WTC11 (cell line): ENCODE data around the gene PA2G4. TPM values are rescaled to one million over a fixed set of nuclear protein-coding genes. Genes with fewer than 3 reads are reported as not detected.
"Not testable (repeated sequence)": the region's sequence is repeated elsewhere in the genome, so short reads cannot be mapped to it uniquely, and the experiment has no call there.

Experiments
- ATAC-seq: fragments of 200-7000 bp; cut with Tn5 transposase; 2 replicates; pipeline ENCODE4 v1.10.0; 2021; ENCODE audit warnings: mild to moderate bottlenecking, moderate library complexity
- CTCF ChIA-PET: fragments of 300-600 bp; sonication (Branson Sonifier 250); formaldehyde crosslinking; loops from one replicate; lab custom pipeline; 2021; ENCODE audit warnings: antibody characterized with exemption; lab: Charles Lee
- POLR2A ChIA-PET: fragments of 350-600 bp; sonication (Branson Sonifier 250); formaldehyde crosslinking; loops from one replicate; lab custom pipeline; 2021; ENCODE audit warnings: antibody characterized with exemption; lab: Charles Lee
- DNase-seq: peaks from one replicate; pipeline ENCODE4 v3.0.0; 2021; ENCODE audit warnings: low spot score
- H3K27ac Mint-ChIP-seq: 2 replicates; pipeline ENCODE4 v1.8.0; 2021; ENCODE audit warnings: mixed read lengths
- H3K27me3 Mint-ChIP-seq: 2 replicates; pipeline ENCODE4 v1.8.0; 2021; ENCODE audit warnings: low read depth, mild to moderate bottlenecking, moderate library complexity, mixed read lengths
- H3K36me3 Mint-ChIP-seq: 2 replicates; pipeline ENCODE4 v1.8.0; 2021; ENCODE audit warnings: mixed read lengths
- H3K4me1 Mint-ChIP-seq: 2 replicates; pipeline ENCODE4 v1.8.0; 2022; ENCODE audit warnings: mixed read lengths
- H3K4me3 Mint-ChIP-seq: 2 replicates; pipeline ENCODE4 v1.8.0; 2021; ENCODE audit warnings: mild to moderate bottlenecking, moderate library complexity, mixed read lengths
- H3K9me3 Mint-ChIP-seq: 2 replicates; pipeline ENCODE4 v1.8.0; 2021; ENCODE audit warnings: mixed read lengths
- AR ChIP-seq: fragments of 250-450 bp; sonication (Bioruptor Pico); IDR thresholded peaks from 2 replicates; pipeline ENCODE4 v1.9.0; 2021; ENCODE audit warnings: mild to moderate bottlenecking
- ATF1 ChIP-seq: sonication (generic); formaldehyde crosslinking; IDR thresholded peaks from 2 replicates; pipeline ENCODE4 v1.8.1; 2023; ENCODE audit warnings: mild to moderate bottlenecking, moderate library complexity, missing genetic modification reagents
- CBFB ChIP-seq: sonication (generic); formaldehyde crosslinking; IDR thresholded peaks from 2 replicates; pipeline ENCODE4 v1.8.1; 2022; ENCODE audit warnings: mild to moderate bottlenecking, low read depth, missing genetic modification reagents
- ERG ChIP-seq: fragments of 250-450 bp; sonication (Bioruptor Pico); IDR thresholded peaks from 2 replicates; pipeline ENCODE4 v1.8.0; 2021; ENCODE audit warnings: mild to moderate bottlenecking
- JAZF1 ChIP-seq: fragments of 250-450 bp; sonication (Bioruptor Pico); IDR thresholded peaks from 2 replicates; pipeline ENCODE4 v1.9.0; 2021; ENCODE audit warnings: moderate library complexity, mild to moderate bottlenecking, inconsistent platforms
- KAT7 ChIP-seq: sonication (generic); formaldehyde crosslinking; IDR thresholded peaks from 2 replicates; pipeline ENCODE4 v1.8.1; 2023; ENCODE audit warnings: missing genetic modification reagents, mild to moderate bottlenecking, borderline replicate concordance
- MAX ChIP-seq: sonication (generic); formaldehyde crosslinking; IDR thresholded peaks from 2 replicates; pipeline ENCODE4 v1.8.0; 2022; ENCODE audit warnings: mild to moderate bottlenecking, missing genetic modification reagents
- MXD4 ChIP-seq: fragments of 250-450 bp; sonication (Bioruptor Pico); IDR thresholded peaks from 2 replicates; pipeline ENCODE4 v1.8.0; 2021; ENCODE audit warnings: mild to moderate bottlenecking, moderate library complexity, borderline replicate concordance
- NFE2L1 ChIP-seq: sonication (generic); formaldehyde crosslinking; IDR thresholded peaks from 2 replicates; pipeline ENCODE4 v1.8.1; 2023; ENCODE audit warnings: missing genetic modification reagents
- SOX15 ChIP-seq: fragments of 250-450 bp; sonication (Bioruptor Pico); IDR thresholded peaks from 2 replicates; pipeline ENCODE4 v1.9.0; 2021; ENCODE audit warnings: mild to moderate bottlenecking
- TEAD1 ChIP-seq: sonication (generic); formaldehyde crosslinking; IDR thresholded peaks from 2 replicates; pipeline ENCODE4 v1.8.0; 2022; ENCODE audit warnings: mild to moderate bottlenecking, missing genetic modification reagents
- TEAD4 ChIP-seq: sonication (generic); formaldehyde crosslinking; IDR thresholded peaks from 2 replicates; pipeline ENCODE4 v1.8.0; 2022; ENCODE audit warnings: mild to moderate bottlenecking, missing genetic modification reagents
- ZMAT4 ChIP-seq: fragments of 250-450 bp; sonication (Bioruptor Pico); IDR thresholded peaks from 2 replicates; pipeline ENCODE4 v1.9.0; 2021; ENCODE audit warnings: mild to moderate bottlenecking
- ZNF416 ChIP-seq: fragments of 250-450 bp; sonication (Bioruptor Pico); IDR thresholded peaks from 2 replicates; pipeline ENCODE4 v1.9.0; 2021; ENCODE audit warnings: mild to moderate bottlenecking, inconsistent platforms
- ZNF671 ChIP-seq: fragments of 250-450 bp; sonication (Bioruptor Pico); IDR thresholded peaks from 2 replicates; pipeline ENCODE4 v1.8.0; 2021; ENCODE audit warnings: mild to moderate bottlenecking
- total RNA-seq: library from RNA; stranded (reverse); gene quantifications from 3 replicates; pipeline ENCODE4 v1.2.3, GENCODE V29; 2021
- TF ChIP-seq, protein P1 (sequence below): fragments of 250-450 bp; sonication (Bioruptor Pico); conservative IDR thresholded peaks from 2 replicates; pipeline ENCODE4 v1.9.0; 2021; ENCODE audit warnings: mild to moderate bottlenecking
- TF ChIP-seq, protein P2 (sequence below): sonication (generic); formaldehyde crosslinking; IDR thresholded peaks from 2 replicates; pipeline ENCODE4 v1.8.0; 2023; ENCODE audit warnings: mild to moderate bottlenecking, missing genetic modification reagents

PA2G4 gene
- total RNA-seq, 1 experiment from 2014 or later: 249 TPM

GRCh38 chr12:56116267-56117081 is 12.1 kb downstream of the PA2G4 start, which contains the start of gene RPL41 (continued):
- TF ChIP-seq CBFB (CRISPR knock-in tag): no peak
- TF ChIP-seq KAT7 (CRISPR knock-in tag): peak; percentile 45; the same call in 1 of the 2 replicates
- peak; percentile 88 for TF ChIP-seq TEAD1
- TF ChIP-seq NFE2L1 (CRISPR knock-in tag): no peak
- TF ChIP-seq MXD4: no peak

DNA sequence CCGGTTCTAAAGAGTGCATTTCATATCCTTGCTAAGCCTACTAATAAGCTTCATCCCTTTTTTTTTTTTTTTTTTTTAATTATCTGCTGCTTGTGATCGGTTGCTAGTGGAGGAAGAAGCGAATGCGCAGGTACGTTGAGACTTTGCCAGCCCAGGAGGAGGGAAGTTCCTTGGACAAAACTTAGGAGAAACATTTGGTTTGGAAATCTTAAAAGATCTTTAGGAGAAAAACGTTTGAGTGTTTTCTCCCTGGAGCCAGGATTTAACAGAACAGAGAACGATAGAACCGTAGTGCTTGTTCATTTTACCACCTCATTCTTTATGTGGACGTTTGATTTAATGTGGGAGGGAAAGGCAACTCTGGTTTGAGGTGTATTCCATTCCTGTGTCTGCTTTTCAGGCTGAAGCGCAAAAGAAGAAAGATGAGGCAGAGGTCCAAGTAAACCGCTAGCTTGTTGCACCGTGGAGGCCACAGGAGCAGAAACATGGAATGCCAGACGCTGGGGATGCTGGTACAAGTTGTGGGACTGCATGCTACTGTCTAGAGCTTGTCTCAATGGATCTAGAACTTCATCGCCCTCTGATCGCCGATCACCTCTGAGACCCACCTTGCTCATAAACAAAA is 12.8 kb downstream of the PA2G4 start:
- not testable (repeated sequence) for H3K9me3 Mint-ChIP-seq, DNase-seq, ATAC-seq, H3K27me3 Mint-ChIP-seq
- H3K36me3 Mint-ChIP-seq: peaks cover 47% of the 10 kb centered on the region
- CTCF ChIA-PET: interaction anchor here (0.6 to 4.3 kb wide), 5 partner anchors 13 to 1011 kb away, joined by 3 to 95 read pairs (median 22); partner anchors contain the start of genes LRP1, MYL6, PA2G4 and SMARCC2
- peaks cover 21% of the 10 kb centered on the region for H3K4me1 Mint-ChIP-seq
- H3K4me3 Mint-ChIP-seq: peak overlapping the region; percentile 100
- POLR2A ChIA-PET: interaction anchor here (0.6 to 3.6 kb wide), 13 partner anchors 9 to 593 kb away, joined by 3 to 71 read pairs (median 5); partner anchors contain the start of genes CNPY2, ESYT1, MYL6 and MYL6B
- peak overlapping the region; percentile 100 for H3K27ac Mint-ChIP-seq
- TF ChIP-seq ZNF671 (CRISPR knock-in tag): peak; percentile 68; the same call in 1 of the 2 replicates
- 0 out of 2 replicates have a peak, but pooled peaks have one; percentile 14 for TF ChIP-seq AR (CRISPR knock-in tag)
- TF ChIP-seq, protein P1, sequence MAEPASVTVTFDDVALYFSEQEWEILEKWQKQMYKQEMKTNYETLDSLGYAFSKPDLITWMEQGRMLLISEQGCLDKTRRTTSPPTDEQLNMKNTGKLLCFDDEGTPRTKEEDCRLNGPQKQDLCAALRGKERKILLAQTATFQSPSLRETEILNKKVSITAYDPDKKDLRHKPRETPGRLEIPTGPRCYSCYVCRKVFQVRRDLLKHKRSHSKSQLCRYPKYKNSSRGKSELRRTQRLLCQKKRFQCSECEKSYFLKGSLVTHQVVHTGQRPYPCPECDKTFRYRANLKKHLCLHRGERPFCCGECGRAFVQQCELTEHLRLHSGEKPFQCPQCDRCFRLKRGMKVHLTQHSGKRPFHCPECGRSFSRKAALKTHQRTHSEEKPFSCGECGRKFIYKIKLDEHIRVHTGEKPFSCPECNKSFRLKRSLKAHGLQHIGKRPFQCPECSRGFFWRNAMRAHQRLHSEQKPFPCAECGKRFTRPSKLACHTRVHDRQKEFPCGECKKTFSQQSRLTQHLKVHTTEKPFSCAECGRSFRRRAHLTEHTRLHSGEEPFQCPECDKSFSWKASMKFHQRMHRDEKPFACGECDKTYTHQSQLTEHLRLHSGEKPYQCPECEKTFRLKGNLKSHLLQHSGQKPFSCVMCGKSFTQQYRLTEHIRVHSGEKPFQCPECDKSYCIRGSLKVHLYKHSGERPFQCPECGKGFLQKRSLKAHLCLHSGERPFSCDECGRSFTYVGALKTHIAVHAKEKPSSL (CRISPR knock-in tag): peak; percentile 49; the same call in 1 of the 2 replicates
- peak; percentile 16; the same call in 1 of the 2 replicates for TF ChIP-seq ERG (CRISPR knock-in tag)

GRCh38 chr12:56117778-56118687 is 13.7 kb downstream of the PA2G4 start, which contains the start of gene ZC3H10:
ZC3H10 (plus strand) TSS chr12:56118266; CDS start chr12:56120563, 2,297 bp downstream.
- Mint-ChIP-seq H3K9me3 (no peaks in the 10 kb centered on the region), H3K27me3 (no peaks in the 10 kb centered on the region), H3K36me3 (peaks cover 39% of the 10 kb centered on the region), H3K4me1 (peaks cover 21% of the 10 kb centered on the region), H3K4me3 (peak within 1 kb of the TSS; percentile 100), H3K27ac (peak within 1 kb of the TSS; percentile 100)
- CTCF ChIA-PET: interaction anchor here (0.6 to 4.3 kb wide), 22 partner anchors 8 to 1010 kb away, joined by 3 to 95 read pairs (median 4); partner anchors contain the start of genes CNPY2, ESYT1, LRP1 and MYL6
- peak; percentile 75 for ATAC-seq
- peak; percentile 98 for DNase-seq
- POLR2A ChIA-PET: interaction anchor here (0.6 to 3.6 kb wide), 19 partner anchors 8 to 592 kb away, joined by 3 to 71 read pairs (median 4); partner anchors contain the start of genes CNPY2, ERBB3, ESYT1 and MYL6
- peak; percentile 84 for TF ChIP-seq ZMAT4 (CRISPR knock-in tag)
- TF ChIP-seq SOX15: no peak
- no peak for TF ChIP-seq JAZF1
- peak; percentile 100 for TF ChIP-seq ZNF416
- peak; percentile 98 for TF ChIP-seq ATF1 (CRISPR knock-in tag)
- TF ChIP-seq, protein P2, sequence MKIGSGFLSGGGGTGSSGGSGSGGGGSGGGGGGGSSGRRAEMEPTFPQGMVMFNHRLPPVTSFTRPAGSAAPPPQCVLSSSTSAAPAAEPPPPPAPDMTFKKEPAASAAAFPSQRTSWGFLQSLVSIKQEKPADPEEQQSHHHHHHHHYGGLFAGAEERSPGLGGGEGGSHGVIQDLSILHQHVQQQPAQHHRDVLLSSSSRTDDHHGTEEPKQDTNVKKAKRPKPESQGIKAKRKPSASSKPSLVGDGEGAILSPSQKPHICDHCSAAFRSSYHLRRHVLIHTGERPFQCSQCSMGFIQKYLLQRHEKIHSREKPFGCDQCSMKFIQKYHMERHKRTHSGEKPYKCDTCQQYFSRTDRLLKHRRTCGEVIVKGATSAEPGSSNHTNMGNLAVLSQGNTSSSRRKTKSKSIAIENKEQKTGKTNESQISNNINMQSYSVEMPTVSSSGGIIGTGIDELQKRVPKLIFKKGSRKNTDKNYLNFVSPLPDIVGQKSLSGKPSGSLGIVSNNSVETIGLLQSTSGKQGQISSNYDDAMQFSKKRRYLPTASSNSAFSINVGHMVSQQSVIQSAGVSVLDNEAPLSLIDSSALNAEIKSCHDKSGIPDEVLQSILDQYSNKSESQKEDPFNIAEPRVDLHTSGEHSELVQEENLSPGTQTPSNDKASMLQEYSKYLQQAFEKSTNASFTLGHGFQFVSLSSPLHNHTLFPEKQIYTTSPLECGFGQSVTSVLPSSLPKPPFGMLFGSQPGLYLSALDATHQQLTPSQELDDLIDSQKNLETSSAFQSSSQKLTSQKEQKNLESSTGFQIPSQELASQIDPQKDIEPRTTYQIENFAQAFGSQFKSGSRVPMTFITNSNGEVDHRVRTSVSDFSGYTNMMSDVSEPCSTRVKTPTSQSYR: peak; percentile 70; the same call in 1 of the 2 replicates
- TF ChIP-seq MAX (CRISPR knock-in tag): peak; percentile 94
- peak; percentile 81; the same call in 1 of the 2 replicates for TF ChIP-seq TEAD4 (CRISPR knock-in tag)
